SK-N-SH (cell line): ENCODE data around the gene LPIN1. TPM values are rescaled to one million over a fixed set of nuclear protein-coding genes. Genes with fewer than 3 reads are reported as not detected.
A peak's percentile ranks its signal among the peaks of the same experiment; 100 is the strongest.

Experiments
- CTCF ChIA-PET: fragments of 300-600, 350-600 bp; formaldehyde crosslinking; extraction: SDS; loops from one replicate; lab custom pipeline; 2021; lab: Yijun Ruan, JAX
- POLR2A ChIA-PET: fragments of 350-600 bp; sonication (Branson Sonifier 250); formaldehyde crosslinking; extraction: SDS; loops from one replicate; lab custom pipeline; 2020; ENCODE audit warnings: antibody characterized with exemption, inconsistent platforms; lab: Yijun Ruan, JAX
- DNase-seq: peaks from one replicate; pipeline ENCODE4 v3.0.0; 2012
- H2AFZ ChIP-seq: fragments of 200-600 bp; sonication (generic); 2 replicates; pipeline ENCODE4 v1.8.1; 2016; ENCODE audit warnings: antibody characterized with exemption, mild to moderate bottlenecking, low read depth
- H3F3A ChIP-seq: fragments of 200-600 bp; sonication (generic); replicated peaks from 2 replicates; pipeline ENCODE3; 2016; ENCODE audit warnings: antibody characterized with exemption, mild to moderate bottlenecking; ENCODE audit not compliant: insufficient read depth
- H3K27ac ChIP-seq, 2 experiments: fragments of 200-500 bp in 1 of 2; fragments of 200-600 bp in 1 of 2; sonication (Bioruptor generic) in 1 of 2; sonication (generic), shearing (Covaris generic) in 1 of 2; 2 replicates each; pipeline versions ENCODE4 v1.5.1 to v1.6.1; 2014 to 2016; ENCODE audit warnings: low read depth in 2 of 2, inconsistent platforms in 1 of 2, low read length in 1 of 2, mild to moderate bottlenecking in 1 of 2, mixed read lengths in 1 of 2
- H3K27me3 ChIP-seq: fragments of 200-600 bp; sonication (generic), shearing (Covaris generic); 2 replicates; pipeline ENCODE4 v1.6.1; 2016; ENCODE audit warnings: mixed run types; ENCODE audit not compliant: insufficient read depth
- H3K36me3 ChIP-seq, 2 experiments: fragments of 200-500 bp in 1 of 2; fragments of 200-600 bp in 1 of 2; sonication (Bioruptor generic) in 1 of 2; sonication (generic) in 1 of 2; replicated peaks in 1 of 2; 2 replicates each; pipeline versions ENCODE3 to v1.5.1; 2014 to 2016; ENCODE audit warnings: low read length in 1 of 2, mild to moderate bottlenecking in 1 of 2; ENCODE audit not compliant: insufficient read depth in 2 of 2, control insufficient read depth in 1 of 2
- H3K4me1 ChIP-seq, 2 experiments: fragments of 200-500 bp in 1 of 2; fragments of 200-600 bp in 1 of 2; sonication (Bioruptor generic) in 1 of 2; sonication (generic), shearing (Covaris generic) in 1 of 2; 2 replicates each; pipeline versions ENCODE4 v1.5.1 to v1.6.1; 2014 to 2016; ENCODE audit warnings: low read depth in 1 of 2, low read length in 1 of 2, mixed run types in 1 of 2; ENCODE audit not compliant: insufficient read depth in 2 of 2, control insufficient read depth in 1 of 2
- H3K4me2 ChIP-seq: fragments of 200-600 bp; sonication (generic), shearing (Covaris generic); 2 replicates; pipeline ENCODE4 v1.6.1; 2017; ENCODE audit warnings: mixed run types
- H3K4me3 ChIP-seq, 2 experiments: fragments of 200-500 bp in 1 of 2; fragments of 200-600 bp in 1 of 2; sonication (Bioruptor generic) in 1 of 2; sonication (generic), shearing (Covaris generic) in 1 of 2; 2 replicates each; pipeline versions ENCODE4 v1.5.1 to v1.8.1; 2014 to 2016; ENCODE audit warnings: low read depth in 2 of 2, inconsistent platforms in 1 of 2, low read length in 1 of 2, mild to moderate bottlenecking in 1 of 2, mixed read lengths in 1 of 2, moderate library complexity in 1 of 2
- H3K79me2 ChIP-seq: fragments of 200-600 bp; sonication (generic); 2 replicates; pipeline ENCODE4 v1.8.1; 2017; ENCODE audit warnings: mild to moderate bottlenecking; ENCODE audit not compliant: insufficient read depth
- H3K9ac ChIP-seq: fragments of 200-600 bp; sonication (generic); 2 replicates; pipeline ENCODE4 v1.6.1; 2017; ENCODE audit warnings: mixed run types
- H3K9me2 ChIP-seq: fragments of 200-600 bp; sonication (generic); 2 replicates; pipeline ENCODE4 v1.6.1; 2017; ENCODE audit warnings: mixed run types
- H3K9me3 ChIP-seq: fragments of 200-600 bp; sonication (generic); 2 replicates; pipeline ENCODE4 v1.6.1; 2017; ENCODE audit warnings: mixed run types, mild to moderate bottlenecking, moderate library complexity
- H4K20me1 ChIP-seq: fragments of 200-600 bp; sonication (generic); 2 replicates; pipeline ENCODE4 v1.6.1; 2017; ENCODE audit warnings: mild to moderate bottlenecking, mixed run types; ENCODE audit not compliant: insufficient read depth
- EP300 ChIP-seq, 2 experiments: IDR thresholded peaks; 2 replicates each; pipeline versions ENCODE4 v1.4.0 to v1.6.1; 2012; ENCODE audit warnings: borderline replicate concordance in 1 of 2, low read depth in 1 of 2, low read length in 1 of 2
- PBX3 ChIP-seq: IDR thresholded peaks from 2 replicates; pipeline ENCODE4; 2012
- POLR2AphosphoS5 ChIP-seq: IDR thresholded peaks from 2 replicates; pipeline ENCODE4 v1.6.1; 2012; ENCODE audit warnings: low read depth, low read length
- RAD21 ChIP-seq: IDR thresholded peaks from 2 replicates; pipeline ENCODE4 v1.6.1; 2012; ENCODE audit warnings: mild to moderate bottlenecking, low read length
- RCOR1 ChIP-seq: fragments of 150-350 bp; IDR thresholded peaks from 2 replicates; pipeline ENCODE4 v1.6.1; 2017; ENCODE audit warnings: antibody characterized with exemption, low read length
- RFX5 ChIP-seq: IDR thresholded peaks from 2 replicates; pipeline ENCODE4 v1.6.1; 2012; ENCODE audit warnings: mild to moderate bottlenecking, improper control_type of control experiment, low read length
- SIN3A ChIP-seq: IDR thresholded peaks from 2 replicates; pipeline ENCODE4 v1.6.1; 2012; ENCODE audit warnings: low read depth, mild to moderate bottlenecking, low read length, moderate library complexity, borderline replicate concordance
- USF1 ChIP-seq: IDR thresholded peaks from 2 replicates; pipeline ENCODE4 v1.4.0; 2012; ENCODE audit warnings: low read depth, borderline replicate concordance
- USF2 ChIP-seq: fragments of 150-350 bp; IDR thresholded peaks from 2 replicates; pipeline ENCODE4 v1.6.1; 2017; ENCODE audit warnings: antibody characterized with exemption, low read length, low read depth, borderline replicate concordance
- WGBS: methylation state at CpG from one replicate; pipeline ENCODE4 v1.1.6; 2017; ENCODE audit warnings: low lambda C conversion rate; 5-methylcytosine and 5-hydroxymethylcytosine counted together
- polyA plus RNA-seq, 3 experiments: library from polyadenylated mRNA; depleted of rRNA; stranded (reverse); fragments of >200 nt; gene quantifications; 2 replicates each; pipeline ENCODE4 v1.2.3, GENCODE V29; 2012
- TF ChIP-seq, protein P1 (sequence below): IDR thresholded peaks from 2 replicates; pipeline ENCODE4 v1.6.1; 2012; ENCODE audit warnings: mild to moderate bottlenecking, low read depth, low read length, moderate library complexity
- TF ChIP-seq, protein P2 (sequence below): fragments of 200-600 bp; sonication (generic); IDR thresholded peaks from 2 replicates; pipeline ENCODE4 v1.6.1; 2017; ENCODE audit warnings: antibody characterized with exemption, mild to moderate bottlenecking, moderate library complexity

LPIN1 gene
- polyA plus RNA-seq, 1 of the 3 experiments (the other 2 are of a cell fraction), result 22.1 TPM

DNA sequence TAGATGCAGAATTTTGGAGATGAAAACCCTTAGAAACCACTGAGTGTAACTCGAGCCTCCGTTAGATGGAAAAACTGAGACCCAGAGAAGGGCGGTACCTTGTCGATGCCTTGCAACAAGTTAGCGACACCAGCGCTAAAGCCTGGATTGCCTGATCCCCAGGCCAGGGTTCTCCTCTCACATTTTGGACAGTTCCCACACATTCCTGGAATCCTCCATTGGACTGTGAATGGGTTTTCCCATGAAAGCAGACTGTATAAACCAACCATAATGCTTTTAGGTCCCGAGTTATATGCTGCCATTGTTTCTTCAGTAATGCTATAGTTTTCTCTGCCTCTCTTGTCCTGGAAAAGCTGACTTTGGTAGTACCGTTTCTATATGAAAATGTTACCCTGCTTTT is 37.1 kb upstream of the LPIN1 start:
- DNase-seq, result no peak
- H3K79me2 ChIP-seq, result no peaks in the 10 kb centered on the region
- no peak overlapping the region for H3K27ac ChIP-seq
- H3K9ac ChIP-seq, result no peak overlapping the region
- H3K9me3 ChIP-seq, result no peaks in the 10 kb centered on the region
- no peaks in the 10 kb centered on the region for H3K27me3 ChIP-seq
- TF ChIP-seq POLR2AphosphoS5, result no peak
- no peak for TF ChIP-seq USF1
- TF ChIP-seq, protein P1, sequence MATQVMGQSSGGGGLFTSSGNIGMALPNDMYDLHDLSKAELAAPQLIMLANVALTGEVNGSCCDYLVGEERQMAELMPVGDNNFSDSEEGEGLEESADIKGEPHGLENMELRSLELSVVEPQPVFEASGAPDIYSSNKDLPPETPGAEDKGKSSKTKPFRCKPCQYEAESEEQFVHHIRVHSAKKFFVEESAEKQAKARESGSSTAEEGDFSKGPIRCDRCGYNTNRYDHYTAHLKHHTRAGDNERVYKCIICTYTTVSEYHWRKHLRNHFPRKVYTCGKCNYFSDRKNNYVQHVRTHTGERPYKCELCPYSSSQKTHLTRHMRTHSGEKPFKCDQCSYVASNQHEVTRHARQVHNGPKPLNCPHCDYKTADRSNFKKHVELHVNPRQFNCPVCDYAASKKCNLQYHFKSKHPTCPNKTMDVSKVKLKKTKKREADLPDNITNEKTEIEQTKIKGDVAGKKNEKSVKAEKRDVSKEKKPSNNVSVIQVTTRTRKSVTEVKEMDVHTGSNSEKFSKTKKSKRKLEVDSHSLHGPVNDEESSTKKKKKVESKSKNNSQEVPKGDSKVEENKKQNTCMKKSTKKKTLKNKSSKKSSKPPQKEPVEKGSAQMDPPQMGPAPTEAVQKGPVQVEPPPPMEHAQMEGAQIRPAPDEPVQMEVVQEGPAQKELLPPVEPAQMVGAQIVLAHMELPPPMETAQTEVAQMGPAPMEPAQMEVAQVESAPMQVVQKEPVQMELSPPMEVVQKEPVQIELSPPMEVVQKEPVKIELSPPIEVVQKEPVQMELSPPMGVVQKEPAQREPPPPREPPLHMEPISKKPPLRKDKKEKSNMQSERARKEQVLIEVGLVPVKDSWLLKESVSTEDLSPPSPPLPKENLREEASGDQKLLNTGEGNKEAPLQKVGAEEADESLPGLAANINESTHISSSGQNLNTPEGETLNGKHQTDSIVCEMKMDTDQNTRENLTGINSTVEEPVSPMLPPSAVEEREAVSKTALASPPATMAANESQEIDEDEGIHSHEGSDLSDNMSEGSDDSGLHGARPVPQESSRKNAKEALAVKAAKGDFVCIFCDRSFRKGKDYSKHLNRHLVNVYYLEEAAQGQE, result peak; percentile 74; the same call in 1 of the 2 replicates
- no peaks in the 10 kb centered on the region for H3K36me3 ChIP-seq
- H2AFZ ChIP-seq, result no peak overlapping the region
- POLR2A ChIA-PET, result no interaction called here
- H3K4me2 ChIP-seq, result no peak overlapping the region
- CTCF ChIA-PET, result interaction anchor here (1.3 to 3.7 kb wide), 6 partner anchors 10 to 76 kb away, joined by 4 to 11 read pairs (median 8); no protein-coding TSS in a partner anchor
- no peak overlapping the region for H3K4me3 ChIP-seq
- no peaks in the 10 kb centered on the region for H3K9me2 ChIP-seq
- H3F3A ChIP-seq, result peaks cover 5% of the 10 kb centered on the region
- peaks cover 9 to 10% of the 10 kb centered on the region in 2 experiments; a peak in 3 of 4 replicates for H3K4me1 ChIP-seq
- 88% methylated on average over 8 of the region's 8 CpGs for WGBS
- no peaks in the 10 kb centered on the region for H4K20me1 ChIP-seq

DNA sequence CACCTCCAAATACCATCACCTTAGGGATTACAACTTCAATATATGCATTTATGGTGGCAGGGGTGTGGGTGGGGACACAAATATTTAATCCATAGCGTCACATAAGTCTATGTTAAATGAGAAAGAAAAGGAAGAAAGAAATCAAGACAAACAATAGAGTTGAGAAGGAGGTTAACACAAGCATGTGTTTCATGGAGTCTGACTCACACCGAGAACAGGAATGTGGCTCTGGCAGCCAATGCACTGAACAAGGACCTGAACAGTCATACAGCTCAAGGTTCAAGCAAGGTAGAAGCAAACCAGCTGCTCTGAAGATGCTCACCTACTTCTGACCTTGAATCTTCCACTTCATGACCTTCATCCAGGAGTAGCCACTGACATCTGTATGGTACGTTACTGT is 36.2 kb upstream of the LPIN1 start:
- H3K79me2 ChIP-seq, result no peaks in the 10 kb centered on the region
- DNase-seq, result no peak
- H3K4me1 ChIP-seq, result peaks cover 9 to 18% of the 10 kb centered on the region in 2 experiments; a peak in 3 of 4 replicates
- CTCF ChIA-PET, result interaction anchor here (0.8 to 3.7 kb wide), 9 partner anchors 9 to 127 kb away, joined by 3 to 11 read pairs (median 4); no protein-coding TSS in a partner anchor
- H3F3A ChIP-seq, result peaks cover 5% of the 10 kb centered on the region
- WGBS, result 51% methylated on average over 3 of the region's 3 CpGs
- no peaks in the 10 kb centered on the region for H3K9me3 ChIP-seq
- H3K4me2 ChIP-seq, result peak overlapping the region; percentile 38; the same call in 1 of the 2 replicates
- no peak overlapping the region for H2AFZ ChIP-seq
- H3K27ac ChIP-seq, result peak overlapping the region; percentile 13 to 40; a peak in 3 of 4 replicates
- H3K36me3 ChIP-seq, result no peaks in the 10 kb centered on the region
- POLR2A ChIA-PET, result no interaction called here
- H3K4me3 ChIP-seq, result no peak overlapping the region
- no peaks in the 10 kb centered on the region for H3K9me2 ChIP-seq
- no peaks in the 10 kb centered on the region for H3K27me3 ChIP-seq
- no peaks in the 10 kb centered on the region for H4K20me1 ChIP-seq
- H3K9ac ChIP-seq, result no peak overlapping the region
- TF ChIP-seq PBX3 (no peak), SIN3A (no peak), RCOR1 (no peak), POLR2AphosphoS5 (peak; percentile 33; the same call in 1 of the 2 replicates), USF2 (no peak), RFX5 (no peak), USF1 (no peak), EP300 (IDR thresholded peaks at IDR 0.05; ENCODE audit: borderline replicate concordance in 1 of 2, low read depth in 1 of 2, low read length in 1 of 2) (no peak), RAD21 (no peak)
- TF ChIP-seq, protein P1, result no peak
- TF ChIP-seq, protein P2, sequence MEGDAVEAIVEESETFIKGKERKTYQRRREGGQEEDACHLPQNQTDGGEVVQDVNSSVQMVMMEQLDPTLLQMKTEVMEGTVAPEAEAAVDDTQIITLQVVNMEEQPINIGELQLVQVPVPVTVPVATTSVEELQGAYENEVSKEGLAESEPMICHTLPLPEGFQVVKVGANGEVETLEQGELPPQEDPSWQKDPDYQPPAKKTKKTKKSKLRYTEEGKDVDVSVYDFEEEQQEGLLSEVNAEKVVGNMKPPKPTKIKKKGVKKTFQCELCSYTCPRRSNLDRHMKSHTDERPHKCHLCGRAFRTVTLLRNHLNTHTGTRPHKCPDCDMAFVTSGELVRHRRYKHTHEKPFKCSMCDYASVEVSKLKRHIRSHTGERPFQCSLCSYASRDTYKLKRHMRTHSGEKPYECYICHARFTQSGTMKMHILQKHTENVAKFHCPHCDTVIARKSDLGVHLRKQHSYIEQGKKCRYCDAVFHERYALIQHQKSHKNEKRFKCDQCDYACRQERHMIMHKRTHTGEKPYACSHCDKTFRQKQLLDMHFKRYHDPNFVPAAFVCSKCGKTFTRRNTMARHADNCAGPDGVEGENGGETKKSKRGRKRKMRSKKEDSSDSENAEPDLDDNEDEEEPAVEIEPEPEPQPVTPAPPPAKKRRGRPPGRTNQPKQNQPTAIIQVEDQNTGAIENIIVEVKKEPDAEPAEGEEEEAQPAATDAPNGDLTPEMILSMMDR, result no peak
